SK-N-SH (cell line): ENCODE measurements around the gene VWA3B. TPM values are rescaled to one million over a fixed set of nuclear protein-coding genes. Genes with fewer than 3 reads are reported as not detected.

Experiments used
- CTCF ChIA-PET: fragments of 300-600, 350-600 bp; formaldehyde crosslinking; extraction: SDS; loops from one replicate; lab custom pipeline; 2021; lab: Yijun Ruan, JAX
- POLR2A ChIA-PET: fragments of 350-600 bp; sonication (Branson Sonifier 250); formaldehyde crosslinking; extraction: SDS; loops from one replicate; lab custom pipeline; 2020; ENCODE audit warnings: antibody characterized with exemption, inconsistent platforms; lab: Yijun Ruan, JAX
- DNase-seq: peaks from one replicate; pipeline ENCODE4 v3.0.0; 2012
- H2AFZ ChIP-seq: fragments of 200-600 bp; sonication (generic); 2 replicates; pipeline ENCODE4 v1.8.1; 2016; ENCODE audit warnings: antibody characterized with exemption, mild to moderate bottlenecking, low read depth
- H3F3A ChIP-seq: fragments of 200-600 bp; sonication (generic); replicated peaks from 2 replicates; pipeline ENCODE3; 2016; ENCODE audit warnings: antibody characterized with exemption, mild to moderate bottlenecking; ENCODE audit not compliant: insufficient read depth
- H3K27ac ChIP-seq, 2 experiments: fragments of 200-500 bp in 1 of 2; fragments of 200-600 bp in 1 of 2; sonication (Bioruptor generic) in 1 of 2; sonication (generic), shearing (Covaris generic) in 1 of 2; 2 replicates each; pipeline versions ENCODE4 v1.5.1 to v1.6.1; 2014 to 2016; ENCODE audit warnings: low read depth in 2 of 2, inconsistent platforms in 1 of 2, low read length in 1 of 2, mild to moderate bottlenecking in 1 of 2, mixed read lengths in 1 of 2
- H3K27me3 ChIP-seq: fragments of 200-600 bp; sonication (generic), shearing (Covaris generic); 2 replicates; pipeline ENCODE4 v1.6.1; 2016; ENCODE audit warnings: mixed run types; ENCODE audit not compliant: insufficient read depth
- H3K36me3 ChIP-seq, 2 experiments: fragments of 200-500 bp in 1 of 2; fragments of 200-600 bp in 1 of 2; sonication (Bioruptor generic) in 1 of 2; sonication (generic) in 1 of 2; replicated peaks in 1 of 2; 2 replicates each; pipeline versions ENCODE3 to v1.5.1; 2014 to 2016; ENCODE audit warnings: low read length in 1 of 2, mild to moderate bottlenecking in 1 of 2; ENCODE audit not compliant: insufficient read depth in 2 of 2, control insufficient read depth in 1 of 2
- H3K4me1 ChIP-seq, 2 experiments: fragments of 200-500 bp in 1 of 2; fragments of 200-600 bp in 1 of 2; sonication (Bioruptor generic) in 1 of 2; sonication (generic), shearing (Covaris generic) in 1 of 2; 2 replicates each; pipeline versions ENCODE4 v1.5.1 to v1.6.1; 2014 to 2016; ENCODE audit warnings: low read depth in 1 of 2, low read length in 1 of 2, mixed run types in 1 of 2; ENCODE audit not compliant: insufficient read depth in 2 of 2, control insufficient read depth in 1 of 2
- H3K4me2 ChIP-seq: fragments of 200-600 bp; sonication (generic), shearing (Covaris generic); 2 replicates; pipeline ENCODE4 v1.6.1; 2017; ENCODE audit warnings: mixed run types
- H3K4me3 ChIP-seq, 2 experiments: fragments of 200-500 bp in 1 of 2; fragments of 200-600 bp in 1 of 2; sonication (Bioruptor generic) in 1 of 2; sonication (generic), shearing (Covaris generic) in 1 of 2; 2 replicates each; pipeline versions ENCODE4 v1.5.1 to v1.8.1; 2014 to 2016; ENCODE audit warnings: low read depth in 2 of 2, inconsistent platforms in 1 of 2, low read length in 1 of 2, mild to moderate bottlenecking in 1 of 2, mixed read lengths in 1 of 2, moderate library complexity in 1 of 2
- H3K79me2 ChIP-seq: fragments of 200-600 bp; sonication (generic); 2 replicates; pipeline ENCODE4 v1.8.1; 2017; ENCODE audit warnings: mild to moderate bottlenecking; ENCODE audit not compliant: insufficient read depth
- H3K9ac ChIP-seq: fragments of 200-600 bp; sonication (generic); 2 replicates; pipeline ENCODE4 v1.6.1; 2017; ENCODE audit warnings: mixed run types
- H3K9me2 ChIP-seq: fragments of 200-600 bp; sonication (generic); 2 replicates; pipeline ENCODE4 v1.6.1; 2017; ENCODE audit warnings: mixed run types
- H3K9me3 ChIP-seq: fragments of 200-600 bp; sonication (generic); 2 replicates; pipeline ENCODE4 v1.6.1; 2017; ENCODE audit warnings: mixed run types, mild to moderate bottlenecking, moderate library complexity
- H4K20me1 ChIP-seq: fragments of 200-600 bp; sonication (generic); 2 replicates; pipeline ENCODE4 v1.6.1; 2017; ENCODE audit warnings: mild to moderate bottlenecking, mixed run types; ENCODE audit not compliant: insufficient read depth
- CHD2 ChIP-seq: fragments of 150-350 bp; IDR thresholded peaks from 2 replicates; pipeline ENCODE4 v1.6.1; 2018; ENCODE audit warnings: low read length; ENCODE audit not compliant: partially characterized antibody
- MXI1 ChIP-seq: IDR thresholded peaks from 2 replicates; pipeline ENCODE4 v1.6.1; 2012; ENCODE audit warnings: mild to moderate bottlenecking, low read depth, low read length, improper control_type of control experiment
- POLR2AphosphoS5 ChIP-seq: IDR thresholded peaks from 2 replicates; pipeline ENCODE4 v1.6.1; 2012; ENCODE audit warnings: low read depth, low read length
- RAD21 ChIP-seq: IDR thresholded peaks from 2 replicates; pipeline ENCODE4 v1.6.1; 2012; ENCODE audit warnings: mild to moderate bottlenecking, low read length
- RCOR1 ChIP-seq: fragments of 150-350 bp; IDR thresholded peaks from 2 replicates; pipeline ENCODE4 v1.6.1; 2017; ENCODE audit warnings: antibody characterized with exemption, low read length
- REST ChIP-seq: IDR thresholded peaks from 2 replicates; pipeline ENCODE4 v1.6.1; 2012; ENCODE audit warnings: mild to moderate bottlenecking, low read depth, low read length, moderate library complexity
- WGBS: methylation state at CpG from one replicate; pipeline ENCODE4 v1.1.6; 2017; ENCODE audit warnings: low lambda C conversion rate; 5-methylcytosine and 5-hydroxymethylcytosine counted together
- polyA plus RNA-seq, 3 experiments: library from polyadenylated mRNA; depleted of rRNA; stranded (reverse); fragments of >200 nt; gene quantifications; 2 replicates each; pipeline ENCODE4 v1.2.3, GENCODE V29; 2012
- TF ChIP-seq, protein P1 (sequence below): IDR thresholded peaks from 2 replicates; pipeline ENCODE4 v1.4.0; 2012; ENCODE audit warnings: low read depth, borderline replicate concordance

VWA3B gene
- polyA plus RNA-seq, 1 of the 3 experiments (the other 2 are of a cell fraction), result not detected

DNA sequence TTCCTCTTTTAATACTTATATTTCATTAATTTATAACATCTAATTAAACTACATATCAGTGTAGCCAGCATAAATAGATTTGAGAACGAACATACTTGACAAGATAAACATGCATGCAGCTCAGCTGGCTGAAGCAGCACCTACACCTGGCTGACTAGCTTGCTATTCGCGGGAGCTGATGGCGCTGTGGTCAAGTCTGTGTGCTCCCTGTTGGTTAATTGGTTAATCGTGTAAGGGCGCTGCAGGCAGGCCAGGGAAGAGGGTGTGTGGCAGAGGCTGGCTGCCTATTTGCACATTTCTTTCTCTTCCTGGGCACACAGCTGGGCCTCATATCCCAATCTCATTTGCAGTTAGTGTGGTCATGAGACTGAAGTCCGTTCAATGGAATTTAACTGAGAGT lies 14.5 kb upstream of the VWA3B start:
- Histone ChIP-seq H3K9ac (no peak overlapping the region), H3K36me3 (no peaks in the 10 kb centered on the region), H4K20me1 (no peaks in the 10 kb centered on the region), H3K9me3 (no peaks in the 10 kb centered on the region), H3F3A (no peaks in the 10 kb centered on the region), H3K4me3 (no peak overlapping the region), H3K9me2 (no peaks in the 10 kb centered on the region), H3K27ac (no peak overlapping the region), H2AFZ (no peak overlapping the region), H3K4me2 (no peak overlapping the region), H3K4me1 (no peaks in the 10 kb centered on the region), H3K79me2 (no peaks in the 10 kb centered on the region), H3K27me3 (no peaks in the 10 kb centered on the region)
- no peak for TF ChIP-seq RCOR1
- TF ChIP-seq CHD2, result no peak
- TF ChIP-seq, protein P1, sequence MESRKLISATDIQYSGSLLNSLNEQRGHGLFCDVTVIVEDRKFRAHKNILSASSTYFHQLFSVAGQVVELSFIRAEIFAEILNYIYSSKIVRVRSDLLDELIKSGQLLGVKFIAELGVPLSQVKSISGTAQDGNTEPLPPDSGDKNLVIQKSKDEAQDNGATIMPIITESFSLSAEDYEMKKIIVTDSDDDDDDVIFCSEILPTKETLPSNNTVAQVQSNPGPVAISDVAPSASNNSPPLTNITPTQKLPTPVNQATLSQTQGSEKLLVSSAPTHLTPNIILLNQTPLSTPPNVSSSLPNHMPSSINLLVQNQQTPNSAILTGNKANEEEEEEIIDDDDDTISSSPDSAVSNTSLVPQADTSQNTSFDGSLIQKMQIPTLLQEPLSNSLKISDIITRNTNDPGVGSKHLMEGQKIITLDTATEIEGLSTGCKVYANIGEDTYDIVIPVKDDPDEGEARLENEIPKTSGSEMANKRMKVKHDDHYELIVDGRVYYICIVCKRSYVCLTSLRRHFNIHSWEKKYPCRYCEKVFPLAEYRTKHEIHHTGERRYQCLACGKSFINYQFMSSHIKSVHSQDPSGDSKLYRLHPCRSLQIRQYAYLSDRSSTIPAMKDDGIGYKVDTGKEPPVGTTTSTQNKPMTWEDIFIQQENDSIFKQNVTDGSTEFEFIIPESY, result no peak
- no peak for TF ChIP-seq MXI1
- 58% methylated on average over 7 of the region's 7 CpGs for WGBS
- DNase-seq, result no peak
- CTCF ChIA-PET, result no interaction called here
- POLR2A ChIA-PET, result no interaction called here

- H3K27ac ChIP-seq, result no peak overlapping the region
- WGBS, result 38% methylated on average over 2 of the region's 2 CpGs
- no peaks in the 10 kb centered on the region for H3K4me1 ChIP-seq
- H3K4me2 ChIP-seq, result no peak overlapping the region
- DNase-seq, result no peak
- no peaks in the 10 kb centered on the region for H4K20me1 ChIP-seq
- no peaks in the 10 kb centered on the region for H3K9me3 ChIP-seq
- CTCF ChIA-PET, result no interaction called here
- no peak overlapping the region for H3K9ac ChIP-seq
- no peaks in the 10 kb centered on the region for H3K79me2 ChIP-seq
- no peak overlapping the region for H2AFZ ChIP-seq
- no peaks in the 10 kb centered on the region; the same call in 1 of the 2 replicates for H3K27me3 ChIP-seq
- TF ChIP-seq REST (no peak), RAD21 (no peak), POLR2AphosphoS5 (no peak)
- TF ChIP-seq, all 33 proteins: peak for 0
- Histone ChIP-seq H3K9me2 (no peaks in the 10 kb centered on the region), H3F3A (no peaks in the 10 kb centered on the region), H3K4me3 (no peak overlapping the region), H3K36me3 (no peaks in the 10 kb centered on the region)
- POLR2A ChIA-PET, result no interaction called here
These were observed 8.3 kb upstream of the VWA3B start for GRCh38 chr2:98078701-98079100.
